Spleen (tissue), 7 donors: ENCODE data around the gene PTK6.

ENCODE experiments used
- CTCF ChIP-seq, 11 experiments: fragments of 200-600 bp in 7 of 11; fragments of 450-650 bp in 4 of 11; sonication (generic) in 4 of 11; IDR thresholded peaks in 8 of 11; conservative IDR thresholded peaks in 3 of 11; 1 replicate in 7 of 11; 2 replicates in 4 of 11; pipeline versions ENCODE4 v1.4.0 to v1.8.0; 2016 to 2021; ENCODE audit warnings: antibody characterized with exemption in 11 of 11, inconsistent platforms in 4 of 11, mild to moderate bottlenecking in 1 of 11
- POLR2AphosphoS5 ChIP-seq, 3 donors: sonication (generic); formaldehyde crosslinking; IDR thresholded peaks; one replicate each; pipeline ENCODE4 v1.5.1; 2017; ENCODE audit warnings: antibody characterized with exemption in 3 of 3
- donor health status: DM: no; HTN: no; CAD: no; lungs with moderate emphysema.
- donor health status: DM: no; HTN: no; CAD: no.
- donor health status: DM: no; HTN: no; CAD: no.

GRCh38 chr20:63522981-63523611 is 14.1 kb downstream of the PTK6 start:
- TF ChIP-seq CTCF (IDR thresholded peaks at IDR 0.05 in 8 of 11, conservative IDR thresholded peaks at IDR 0.05 in 3 of 11): no peak
- TF ChIP-seq POLR2AphosphoS5 (IDR thresholded peaks at IDR 0.05): no peak
